DND-41 (cell line): ENCODE results near the gene SPCS2.
"Not testable (repeated sequence)": the region's sequence is repeated elsewhere in the genome, so short reads cannot be mapped to it uniquely, and the experiment has no call there.

Experiments used
- ATAC-seq: fragments of 200-7000 bp; cut with Tn5 transposase; 3 replicates; pipeline ENCODE4 v1.9.1; 2021; ENCODE audit warnings: low read depth; ENCODE audit not compliant: insufficient read depth
- DNase-seq: peaks from one replicate; pipeline ENCODE4 v3.0.0-alpha.2; 2020
- H2AFZ ChIP-seq: 2 replicates; pipeline ENCODE4 v1.6.0; 2012; ENCODE audit warnings: low read depth, low read length
- H3K27ac ChIP-seq: 2 replicates; pipeline ENCODE4 v1.5.1; 2012; ENCODE audit warnings: low read length, inconsistent platforms
- H3K27me3 ChIP-seq: fragments of 200-600 bp; sonication (generic); 2 replicates; pipeline ENCODE4 v1.6.0; 2012; ENCODE audit warnings: low read length, mild to moderate bottlenecking, inconsistent platforms; ENCODE audit not compliant: insufficient read depth, poor library complexity
- H3K36me3 ChIP-seq: 2 replicates; pipeline ENCODE4 v1.5.1; 2012; ENCODE audit warnings: low read length, inconsistent platforms; ENCODE audit not compliant: insufficient read depth
- H3K4me1 ChIP-seq: 2 replicates; pipeline ENCODE4 v1.5.1; 2012; ENCODE audit warnings: mild to moderate bottlenecking, low read length; ENCODE audit not compliant: insufficient read depth
- H3K4me2 ChIP-seq: 2 replicates; pipeline ENCODE4 v1.6.0; 2012; ENCODE audit warnings: mild to moderate bottlenecking, moderate library complexity, low read length, inconsistent platforms; ENCODE audit not compliant: insufficient read depth
- H3K4me3 ChIP-seq, 2 experiments: fragments of 200-600 bp in 1 of 2; shearing (Covaris generic) in 1 of 2; 2 replicates each; pipeline ENCODE4 v1.5.1; 2012 to 2016; ENCODE audit warnings: inconsistent platforms in 2 of 2, low read length in 2 of 2, mild to moderate bottlenecking in 2 of 2, low read depth in 1 of 2, moderate library complexity in 1 of 2
- H3K79me2 ChIP-seq: 2 replicates; pipeline ENCODE4 v1.6.0; 2012; ENCODE audit warnings: low read length, inconsistent platforms; ENCODE audit not compliant: insufficient read depth
- H3K9ac ChIP-seq: 2 replicates; pipeline ENCODE4 v1.6.0; 2012; ENCODE audit warnings: low read depth, mild to moderate bottlenecking, inconsistent platforms, low read length, moderate library complexity
- H3K9me3 ChIP-seq: 2 replicates; pipeline ENCODE4 v1.5.1; 2012; ENCODE audit warnings: low read length, moderate library complexity, mild to moderate bottlenecking, inconsistent platforms; ENCODE audit not compliant: insufficient read depth, severe bottlenecking
- H4K20me1 ChIP-seq: 2 replicates; pipeline ENCODE4 v1.6.0; 2012; ENCODE audit warnings: low read length; ENCODE audit not compliant: insufficient read depth
- EZH2 ChIP-seq: IDR thresholded peaks from 3 replicates; pipeline ENCODE4 v1.6.1; 2012; ENCODE audit warnings: borderline replicate concordance, low read depth, mild to moderate bottlenecking, moderate library complexity, low read length, inconsistent platforms; ENCODE audit not compliant: severe bottlenecking
- TF ChIP-seq, protein P1 (sequence below): IDR thresholded peaks from 2 replicates; pipeline ENCODE4 v1.5.1; 2012; ENCODE audit warnings: borderline replicate concordance, low read length, moderate library complexity, mild to moderate bottlenecking; ENCODE audit not compliant: poor library complexity, severe bottlenecking; ENCODE audit errors: extremely low read depth

Gene SPCS2

DNA sequence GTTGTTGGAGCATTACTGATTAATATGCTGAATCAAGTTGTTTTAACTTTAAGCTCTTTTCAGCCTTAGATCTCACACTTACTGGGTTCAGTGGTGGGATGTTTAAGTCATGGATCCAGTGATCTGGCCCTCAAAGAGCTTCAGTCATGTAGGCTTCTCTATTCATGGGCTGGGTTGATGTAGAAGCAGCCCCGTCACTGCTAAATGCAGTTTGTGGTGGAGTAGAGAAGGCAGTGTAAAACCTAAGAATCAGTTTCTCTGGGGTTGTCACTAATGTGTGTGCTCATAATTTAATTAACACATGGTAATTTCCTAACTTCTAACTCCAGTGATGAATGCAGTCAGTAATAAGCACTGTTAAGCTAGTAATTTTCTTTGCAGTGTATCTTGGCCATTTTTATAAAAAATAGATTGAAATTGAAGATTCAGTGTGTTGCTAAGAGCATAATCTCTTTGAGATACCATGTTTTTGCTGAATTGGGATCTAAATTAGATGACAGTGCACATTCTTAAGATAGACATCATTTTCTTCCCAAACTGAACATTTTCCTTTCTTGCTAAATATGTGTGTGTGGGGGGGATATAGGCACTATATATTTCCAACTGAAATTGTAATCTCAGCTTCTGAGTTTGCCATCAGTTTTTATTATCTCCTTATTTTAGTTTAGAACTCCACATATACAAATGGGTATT, 9.0 kb downstream of the SPCS2 start:
- H4K20me1 ChIP-seq = peaks cover 63% of the 10 kb centered on the region
- DNase-seq (no peak), ATAC-seq (no peak)
- H3K4me3 ChIP-seq = no peak overlapping the region
- H3K9ac ChIP-seq = no peak overlapping the region
- H2AFZ ChIP-seq = no peak overlapping the region
- peaks cover 61% of the 10 kb centered on the region for H3K36me3 ChIP-seq
- H3K27me3 ChIP-seq = no peaks in the 10 kb centered on the region
- TF ChIP-seq, protein P1, sequence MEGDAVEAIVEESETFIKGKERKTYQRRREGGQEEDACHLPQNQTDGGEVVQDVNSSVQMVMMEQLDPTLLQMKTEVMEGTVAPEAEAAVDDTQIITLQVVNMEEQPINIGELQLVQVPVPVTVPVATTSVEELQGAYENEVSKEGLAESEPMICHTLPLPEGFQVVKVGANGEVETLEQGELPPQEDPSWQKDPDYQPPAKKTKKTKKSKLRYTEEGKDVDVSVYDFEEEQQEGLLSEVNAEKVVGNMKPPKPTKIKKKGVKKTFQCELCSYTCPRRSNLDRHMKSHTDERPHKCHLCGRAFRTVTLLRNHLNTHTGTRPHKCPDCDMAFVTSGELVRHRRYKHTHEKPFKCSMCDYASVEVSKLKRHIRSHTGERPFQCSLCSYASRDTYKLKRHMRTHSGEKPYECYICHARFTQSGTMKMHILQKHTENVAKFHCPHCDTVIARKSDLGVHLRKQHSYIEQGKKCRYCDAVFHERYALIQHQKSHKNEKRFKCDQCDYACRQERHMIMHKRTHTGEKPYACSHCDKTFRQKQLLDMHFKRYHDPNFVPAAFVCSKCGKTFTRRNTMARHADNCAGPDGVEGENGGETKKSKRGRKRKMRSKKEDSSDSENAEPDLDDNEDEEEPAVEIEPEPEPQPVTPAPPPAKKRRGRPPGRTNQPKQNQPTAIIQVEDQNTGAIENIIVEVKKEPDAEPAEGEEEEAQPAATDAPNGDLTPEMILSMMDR = no peak
- no peak for TF ChIP-seq EZH2
- H3K27ac ChIP-seq = no peak overlapping the region
- 0 out of 2 replicates have a peak, but pooled peaks cover 6% of the 10 kb centered on the region for H3K4me1 ChIP-seq
- H3K9me3 ChIP-seq = no peaks in the 10 kb centered on the region
- H3K79me2 ChIP-seq = peaks cover 99% of the 10 kb centered on the region
- H3K4me2 ChIP-seq = no peak overlapping the region

DNA sequence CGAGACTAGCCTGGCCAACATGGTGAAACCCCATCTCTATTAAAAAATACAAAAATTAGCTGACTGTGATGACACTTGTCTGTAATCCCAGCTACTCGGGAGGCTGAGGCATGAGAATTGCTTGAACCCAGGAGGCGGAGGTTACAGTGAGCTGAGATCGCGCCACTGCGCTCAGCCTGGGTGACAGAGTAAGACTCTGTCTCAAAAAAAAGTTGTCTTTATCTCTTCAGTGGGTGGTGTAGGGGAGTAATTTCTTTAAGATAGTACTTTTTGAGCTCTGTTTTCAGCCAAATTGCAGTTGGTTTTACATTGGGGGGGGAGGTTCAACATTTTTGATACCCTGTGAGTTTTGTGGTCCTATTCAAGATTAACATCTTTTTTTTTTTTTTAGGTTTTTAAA, 11.1 kb downstream of the SPCS2 start:
- DNase-seq, H3K27me3 ChIP-seq, H3K4me1 ChIP-seq, H3K4me2 ChIP-seq, H3K27ac ChIP-seq, H3K9ac ChIP-seq, H3K9me3 ChIP-seq, ATAC-seq, H2AFZ ChIP-seq, H3K4me3 ChIP-seq: not testable (repeated sequence)
- peaks cover 73% of the 10 kb centered on the region for H3K36me3 ChIP-seq
- H3K79me2 ChIP-seq = peaks cover 98% of the 10 kb centered on the region
- H4K20me1 ChIP-seq = peaks cover 61% of the 10 kb centered on the region

DNA sequence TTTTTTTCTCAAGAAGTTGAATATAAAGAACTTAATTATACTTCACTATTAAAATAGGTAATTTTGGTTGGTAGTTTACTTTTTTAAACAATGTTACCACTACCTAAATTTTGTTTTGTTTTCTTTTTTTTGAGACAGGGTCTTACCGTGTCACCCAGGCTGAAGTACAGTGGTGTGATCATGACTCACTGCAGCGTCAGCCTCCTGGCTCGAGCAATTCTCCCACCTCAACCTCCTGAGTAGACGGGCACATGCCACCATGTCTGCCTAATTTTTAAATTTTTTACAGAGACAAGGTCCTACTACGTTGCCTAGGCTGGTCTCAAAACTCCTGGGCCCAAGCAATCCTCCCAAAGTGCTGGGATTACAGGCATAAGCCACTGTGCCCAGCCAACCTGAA, 17.6 kb downstream of the SPCS2 start:
- Histone ChIP-seq H2AFZ (no peak overlapping the region), H4K20me1 (peaks cover 20% of the 10 kb centered on the region; the same call in 1 of the 2 replicates), H3K9me3 (no peaks in the 10 kb centered on the region), H3K4me3 (no peak overlapping the region), H3K4me2 (no peak overlapping the region), H3K27ac (no peak overlapping the region), H3K27me3 (no peaks in the 10 kb centered on the region), H3K36me3 (peaks cover 85% of the 10 kb centered on the region), H3K79me2 (peaks cover 85% of the 10 kb centered on the region), H3K4me1 (no peaks in the 10 kb centered on the region), H3K9ac (no peak overlapping the region)
- no peak for TF ChIP-seq EZH2
- TF ChIP-seq, protein P1 = no peak
- DNase-seq (no peak), ATAC-seq (no peak)

DNA sequence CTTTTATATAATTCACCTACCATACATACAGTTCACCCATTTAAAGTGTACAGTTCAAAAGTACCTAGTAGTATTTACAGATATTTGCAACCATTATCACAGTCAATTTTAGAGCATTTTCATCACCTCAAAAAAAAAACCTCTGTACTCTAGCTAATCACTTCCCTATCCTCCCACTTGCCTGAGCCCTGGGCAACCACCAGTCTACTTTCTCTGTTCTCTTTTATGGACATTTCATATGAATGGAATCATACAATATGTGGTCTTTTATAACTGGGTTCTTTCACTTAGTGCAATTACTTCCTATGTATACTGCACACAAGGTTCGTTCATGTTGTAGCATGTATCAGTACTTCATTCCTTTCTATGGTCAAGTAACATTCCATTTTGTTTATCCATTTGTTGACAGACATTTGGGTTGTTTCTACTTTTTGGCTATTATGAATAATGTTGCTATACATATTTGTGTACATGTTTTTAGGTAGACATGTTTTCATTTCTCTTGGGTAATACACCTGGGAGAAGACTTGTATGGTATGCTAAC, 21.9 kb downstream of the SPCS2 start:
- H2AFZ ChIP-seq = no peak overlapping the region
- H3K9ac ChIP-seq = no peak overlapping the region
- H3K4me1 ChIP-seq = no peaks in the 10 kb centered on the region
- H3K27me3 ChIP-seq = no peaks in the 10 kb centered on the region
- H3K79me2 ChIP-seq = peaks cover 57% of the 10 kb centered on the region
- H3K27ac ChIP-seq = no peak overlapping the region
- no peak overlapping the region for H3K4me2 ChIP-seq
- no peak overlapping the region for H3K4me3 ChIP-seq
- TF ChIP-seq, protein P1 = no peak
- no peak for TF ChIP-seq EZH2
- peaks cover 17% of the 10 kb centered on the region; the same call in 1 of the 2 replicates for H4K20me1 ChIP-seq
- no peaks in the 10 kb centered on the region for H3K9me3 ChIP-seq
- H3K36me3 ChIP-seq = peaks cover 88% of the 10 kb centered on the region
- DNase-seq = no peak
- ATAC-seq = no peak
